Karpas-422 (cell line): Measurements from ENCODE around the gene C16orf87. TPM values are rescaled to one million over a fixed set of nuclear protein-coding genes. Genes with fewer than 3 reads are reported as not detected.

Source experiments
- DNase-seq: peaks from one replicate; pipeline ENCODE4 v3.0.0-alpha.2; 2015
- H2AFZ ChIP-seq: fragments of 200-600 bp; sonication (generic); 2 replicates; pipeline ENCODE4 v1.6.1; 2014; ENCODE audit warnings: antibody characterized with exemption, low read length, mixed read lengths
- H3K27ac ChIP-seq: fragments of 200-600 bp; sonication (generic); 2 replicates; pipeline ENCODE4 v1.5.1; 2014; ENCODE audit warnings: mild to moderate bottlenecking, low read length, moderate library complexity
- H3K27me3 ChIP-seq: fragments of 200-600 bp; sonication (generic); 2 replicates; pipeline ENCODE4 v1.6.1; 2014; ENCODE audit warnings: low read length, mixed read lengths
- H3K36me3 ChIP-seq: fragments of 200-600 bp; sonication (generic); 2 replicates; pipeline ENCODE4 v1.6.1; 2014; ENCODE audit warnings: low read length, mixed read lengths; ENCODE audit not compliant: insufficient read depth
- H3K4me1 ChIP-seq: fragments of 200-600 bp; sonication (generic); 2 replicates; pipeline ENCODE4 v1.6.1; 2014; ENCODE audit warnings: mild to moderate bottlenecking, low read length, mixed read lengths
- H3K4me2 ChIP-seq: fragments of 200-600 bp; sonication (generic); 2 replicates; pipeline ENCODE4 v1.6.1; 2014; ENCODE audit warnings: low read length, low read depth, mild to moderate bottlenecking; ENCODE audit not compliant: poor library complexity, severe bottlenecking
- H3K4me3 ChIP-seq: fragments of 200-600 bp; sonication (generic); 2 replicates; pipeline ENCODE4 v1.5.1; 2014; ENCODE audit warnings: mild to moderate bottlenecking, antibody characterized with exemption, low read length, mixed read lengths
- H3K79me2 ChIP-seq: fragments of 200-600 bp; sonication (generic); 2 replicates; pipeline ENCODE4 v1.6.1; 2014; ENCODE audit warnings: mild to moderate bottlenecking, low read length, mixed read lengths
- H3K9ac ChIP-seq: fragments of 200-600 bp; sonication (generic); 2 replicates; pipeline ENCODE4 v1.6.0; 2014; ENCODE audit warnings: low read length
- H3K9me2 ChIP-seq: fragments of 200-600 bp; sonication (generic), shearing (Covaris generic); replicated peaks from 2 replicates; pipeline ENCODE4 v1.6.0; 2014; ENCODE audit warnings: mild to moderate bottlenecking, low read length, moderate library complexity; ENCODE audit not compliant: insufficient read depth
- H3K9me3 ChIP-seq: fragments of 300-700, 200-600 bp; sonication (generic); 2 replicates; pipeline ENCODE4 v1.6.1; 2014; ENCODE audit warnings: low read length, mixed read lengths
- H4K20me1 ChIP-seq: fragments of 200-600 bp; sonication (generic); 2 replicates; pipeline ENCODE4 v1.6.1; 2014; ENCODE audit warnings: mild to moderate bottlenecking, antibody characterized with exemption, low read length, low read depth; ENCODE audit not compliant: insufficient read depth
- small RNA-seq: library from RNA; depleted of rRNA; stranded (forward); fragments of <200 nt; gene quantifications from one replicate; pipeline ENCODE3, GENCODE V24; 2014
- total RNA-seq: library from RNA; depleted of rRNA; stranded (reverse); fragments of >200 nt; shearing (Covaris generic); gene quantifications from 2 replicates; pipeline ENCODE4 v1.2.3, GENCODE V29; 2014; ENCODE audit warnings: low replicate concordance; rRNA removed

C16orf87 gene
- total RNA-seq, 1 experiment from 2014 or later: 37.8 TPM

- Histone ChIP-seq H3K4me3 (no peak overlapping the region), H3K4me1 (peaks cover 33% of the 10 kb centered on the region), H3K4me2 (no peak overlapping the region), H3K27ac (no peak overlapping the region), H2AFZ (no peak overlapping the region), H4K20me1 (no peaks in the 10 kb centered on the region), H3K79me2 (no peaks in the 10 kb centered on the region), H3K27me3 (no peaks in the 10 kb centered on the region), H3K9me3 (no peaks in the 10 kb centered on the region), H3K9me2 (no peaks in the 10 kb centered on the region), H3K36me3 (no peaks in the 10 kb centered on the region), H3K9ac (no peak overlapping the region)
- DNase-seq: no peak
Measured at GRCh38 chr16:46753015-46753414, 78.0 kb downstream of the C16orf87 start.

GRCh38 chr16:46751381-46751780 lies 79.6 kb downstream of the C16orf87 start:
- Histone ChIP-seq H3K36me3 (no peaks in the 10 kb centered on the region), H3K4me1 (peaks cover 34% of the 10 kb centered on the region), H3K79me2 (no peaks in the 10 kb centered on the region), H3K9ac (no peak overlapping the region), H3K27me3 (no peaks in the 10 kb centered on the region), H4K20me1 (no peaks in the 10 kb centered on the region), H3K4me2 (no peak overlapping the region), H3K9me2 (no peaks in the 10 kb centered on the region), H3K27ac (no peak overlapping the region), H2AFZ (no peak overlapping the region), H3K4me3 (no peak overlapping the region), H3K9me3 (no peaks in the 10 kb centered on the region)
- no peak for DNase-seq

- H3K4me2 ChIP-seq: peak overlapping the region; percentile 45
- peak overlapping the region; percentile 7; the same call in 1 of the 2 replicates for H3K4me3 ChIP-seq
- H3K4me1 ChIP-seq: peaks cover 21% of the 10 kb centered on the region
- no peak overlapping the region; the same call in 1 of the 2 replicates for H3K9ac ChIP-seq
- H3K36me3 ChIP-seq: no peaks in the 10 kb centered on the region
- H2AFZ ChIP-seq: peak overlapping the region; percentile 52; the same call in 1 of the 2 replicates
- peak; percentile 61 for DNase-seq
- H3K79me2 ChIP-seq: no peaks in the 10 kb centered on the region
- H3K9me3 ChIP-seq: no peaks in the 10 kb centered on the region
- H3K27me3 ChIP-seq: no peaks in the 10 kb centered on the region
- no peaks in the 10 kb centered on the region for H4K20me1 ChIP-seq
- H3K9me2 ChIP-seq: no peaks in the 10 kb centered on the region
- 0 out of 2 replicates have a peak overlapping the region, but pooled peaks have one; percentile 6 for H3K27ac ChIP-seq
Measured at GRCh38 chr16:46748775-46749705, 81.9 kb downstream of the C16orf87 start.

- DNase-seq: no peak
- Histone ChIP-seq H3K4me1 (peaks cover 30% of the 10 kb centered on the region), H3K4me3 (peak within 1 kb of the TSS; percentile 7; the same call in 1 of the 2 replicates), H3K9ac (no peak within 1 kb of the TSS; the same call in 1 of the 2 replicates), H3K4me2 (peak within 1 kb of the TSS; percentile 45), H2AFZ (peak within 1 kb of the TSS; percentile 52; the same call in 1 of the 2 replicates), H3K9me2 (no peaks in the 10 kb centered on the region), H3K36me3 (no peaks in the 10 kb centered on the region), H3K9me3 (no peaks in the 10 kb centered on the region), H3K79me2 (no peaks in the 10 kb centered on the region), H3K27me3 (no peaks in the 10 kb centered on the region), H4K20me1 (no peaks in the 10 kb centered on the region), H3K27ac (0 out of 2 replicates have a peak within 1 kb of the TSS, but pooled peaks have one; percentile 6)
Measured at GRCh38 chr16:46747777-46748651, 83.0 kb downstream of the C16orf87 start, which contains the start of gene MYLK3. MYLK3 (minus strand) TSS chr16:46748344; CDS start chr16:46748193, 151 bp downstream.

GRCh38 chr16:46746821-46747776 lies 83.9 kb downstream of the C16orf87 start:
- H3K27me3 ChIP-seq: no peaks in the 10 kb centered on the region
- H3K4me2 ChIP-seq: no peak overlapping the region
- H3K9ac ChIP-seq: no peak overlapping the region
- no peaks in the 10 kb centered on the region for H3K36me3 ChIP-seq
- H3K9me2 ChIP-seq: no peaks in the 10 kb centered on the region
- no peaks in the 10 kb centered on the region for H3K9me3 ChIP-seq
- H2AFZ ChIP-seq: no peak overlapping the region
- H4K20me1 ChIP-seq: no peaks in the 10 kb centered on the region
- no peak overlapping the region for H3K4me3 ChIP-seq
- H3K4me1 ChIP-seq: peaks cover 33% of the 10 kb centered on the region
- H3K27ac ChIP-seq: no peak overlapping the region
- H3K79me2 ChIP-seq: no peaks in the 10 kb centered on the region
- DNase-seq: no peak

Small RNAs within 50 kb of the gene (small RNA-seq; reads per million reads assigned to genes)
- gene AC007225.2: not detected

Other genes with a start within 250 kb of the C16orf87 start
- 15.5 and 15.7 TPM in 2 replicates for gene SHCBP1, start 209.8 kb downstream of the C16orf87 start, total RNA-seq
- gene VPS35, start 142.0 kb downstream of the C16orf87 start, total RNA-seq: 47.5 and 91.1 TPM in 2 replicates
- 24.4 and 38.0 TPM in 2 replicates for gene ORC6, start 141.5 kb downstream of the C16orf87 start, total RNA-seq
- gene MYLK3, start 82.8 kb downstream of the C16orf87 start, total RNA-seq: 0.72 and 1.3 TPM in 2 replicates
- gene GPT2, start 53.2 kb upstream of the C16orf87 start, total RNA-seq: 42.6 and 57.5 TPM in 2 replicates
- 61.7 and 81.0 TPM in 2 replicates for gene DNAJA2, start 142.5 kb upstream of the C16orf87 start, total RNA-seq